RWPE1 (cell line): ENCODE measurements around the gene IRF7.
A peak's percentile ranks its signal among the peaks of the same experiment; 100 is the strongest.

Experiments used
- CTCF ChIA-PET: fragments of 350-600 bp; sonication (Branson Sonifier 250); formaldehyde crosslinking; extraction: SDS; loops from one replicate; lab custom pipeline; 2021; lab: Yijun Ruan, JAX
- POLR2A ChIA-PET: fragments of 400-600 bp; formaldehyde crosslinking; extraction: SDS; loops from one replicate; lab custom pipeline; 2020; ENCODE audit warnings: antibody characterized with exemption; ENCODE audit not compliant: low non-redundant PET; lab: Yijun Ruan, JAX
- DNase-seq: peaks from one replicate; pipeline ENCODE4 v3.0.0; 2012; ENCODE audit warnings: low spot score
- H3K27ac ChIP-seq: fragments of 450-650 bp; 2 replicates; pipeline ENCODE4 v1.5.1; 2017
- TF ChIP-seq, protein P1 (sequence below): fragments of 450-650 bp; conservative IDR thresholded peaks from 2 replicates; pipeline ENCODE4 v1.5.1; 2017; ENCODE audit warnings: low read depth, mild to moderate bottlenecking

IRF7 gene

DNA sequence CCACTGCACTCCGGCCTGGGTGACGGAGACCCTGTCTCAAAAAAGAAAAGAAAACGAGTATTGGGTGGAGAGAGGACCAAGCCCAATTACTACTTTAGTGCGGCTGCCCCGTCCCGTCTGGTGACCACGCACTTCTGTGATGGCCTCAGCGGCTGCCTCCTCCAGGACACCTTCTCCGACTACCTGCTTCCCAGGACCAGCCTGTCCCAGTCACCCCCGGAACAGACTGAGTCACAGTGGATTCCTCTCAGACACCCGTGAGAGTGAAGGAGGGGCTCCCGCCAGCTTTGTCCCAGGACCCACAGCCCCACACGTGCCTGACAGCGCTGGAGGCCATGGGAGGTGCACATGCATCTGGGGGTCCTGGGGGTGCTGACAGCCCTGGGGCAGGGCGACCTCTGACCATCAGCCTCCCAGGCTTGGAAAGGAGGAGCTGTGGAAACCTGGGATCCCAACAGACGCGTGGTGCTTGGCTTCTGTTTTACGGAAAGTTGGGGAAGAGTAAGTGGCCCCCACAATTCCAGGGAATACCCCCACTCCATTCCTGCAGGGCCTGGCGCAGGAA, 26.1 kb upstream of the IRF7 start:
- ChIA-PET CTCF (interaction anchor here (0.5 to 0.7 kb wide), 3 partner anchors 76 to 1009 kb away, joined by 3 to 5 read pairs (median 4); no protein-coding TSS in a partner anchor), POLR2A (no interaction called here)
- TF ChIP-seq, protein P1, sequence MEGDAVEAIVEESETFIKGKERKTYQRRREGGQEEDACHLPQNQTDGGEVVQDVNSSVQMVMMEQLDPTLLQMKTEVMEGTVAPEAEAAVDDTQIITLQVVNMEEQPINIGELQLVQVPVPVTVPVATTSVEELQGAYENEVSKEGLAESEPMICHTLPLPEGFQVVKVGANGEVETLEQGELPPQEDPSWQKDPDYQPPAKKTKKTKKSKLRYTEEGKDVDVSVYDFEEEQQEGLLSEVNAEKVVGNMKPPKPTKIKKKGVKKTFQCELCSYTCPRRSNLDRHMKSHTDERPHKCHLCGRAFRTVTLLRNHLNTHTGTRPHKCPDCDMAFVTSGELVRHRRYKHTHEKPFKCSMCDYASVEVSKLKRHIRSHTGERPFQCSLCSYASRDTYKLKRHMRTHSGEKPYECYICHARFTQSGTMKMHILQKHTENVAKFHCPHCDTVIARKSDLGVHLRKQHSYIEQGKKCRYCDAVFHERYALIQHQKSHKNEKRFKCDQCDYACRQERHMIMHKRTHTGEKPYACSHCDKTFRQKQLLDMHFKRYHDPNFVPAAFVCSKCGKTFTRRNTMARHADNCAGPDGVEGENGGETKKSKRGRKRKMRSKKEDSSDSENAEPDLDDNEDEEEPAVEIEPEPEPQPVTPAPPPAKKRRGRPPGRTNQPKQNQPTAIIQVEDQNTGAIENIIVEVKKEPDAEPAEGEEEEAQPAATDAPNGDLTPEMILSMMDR = no peak
- no peak for DNase-seq
- peak overlapping the region; percentile 68 for H3K27ac ChIP-seq

DNA sequence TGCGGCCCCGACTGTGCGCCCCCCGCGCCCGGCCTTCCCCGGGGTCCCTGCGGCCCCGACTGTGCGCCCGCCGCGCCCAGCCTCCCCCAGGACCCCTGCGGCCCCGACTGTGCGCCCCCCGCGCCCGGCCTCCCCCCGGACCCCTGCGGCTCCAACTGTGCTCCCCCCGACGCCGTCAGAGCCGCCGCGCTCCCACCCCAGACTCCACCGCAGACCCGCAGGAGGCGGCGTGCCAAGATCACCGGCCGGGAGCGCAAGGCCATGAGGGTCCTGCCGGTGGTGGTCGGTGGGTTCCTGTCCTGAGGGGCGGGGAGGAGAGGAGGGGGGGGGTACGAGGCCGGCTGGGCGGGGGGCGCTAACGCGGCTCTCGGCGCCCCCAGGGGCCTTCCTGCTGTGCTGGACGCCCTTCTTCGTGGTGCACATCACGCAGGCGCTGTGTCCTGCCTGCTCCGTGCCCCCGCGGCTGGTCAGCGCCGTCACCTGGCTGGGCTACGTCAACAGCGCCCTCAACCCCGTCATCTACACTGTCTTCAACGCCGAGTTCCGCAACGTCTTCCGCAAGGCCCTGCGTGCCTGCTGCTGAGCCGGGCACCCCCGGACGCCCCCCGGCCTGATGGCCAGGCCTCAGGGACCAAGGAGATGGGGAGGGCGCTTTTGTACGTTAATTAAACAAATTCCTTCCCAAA, 24.4 kb upstream of the IRF7 start:
- TF ChIP-seq, protein P1 = no peak
- H3K27ac ChIP-seq = peak overlapping the region; percentile 68
- CTCF ChIA-PET = interaction anchor here (0.6 kb wide), 1 partner anchor 133 kb away, joined by 4 read pairs; no protein-coding TSS in a partner anchor
- POLR2A ChIA-PET = no interaction called here
- no peak for DNase-seq

DNA sequence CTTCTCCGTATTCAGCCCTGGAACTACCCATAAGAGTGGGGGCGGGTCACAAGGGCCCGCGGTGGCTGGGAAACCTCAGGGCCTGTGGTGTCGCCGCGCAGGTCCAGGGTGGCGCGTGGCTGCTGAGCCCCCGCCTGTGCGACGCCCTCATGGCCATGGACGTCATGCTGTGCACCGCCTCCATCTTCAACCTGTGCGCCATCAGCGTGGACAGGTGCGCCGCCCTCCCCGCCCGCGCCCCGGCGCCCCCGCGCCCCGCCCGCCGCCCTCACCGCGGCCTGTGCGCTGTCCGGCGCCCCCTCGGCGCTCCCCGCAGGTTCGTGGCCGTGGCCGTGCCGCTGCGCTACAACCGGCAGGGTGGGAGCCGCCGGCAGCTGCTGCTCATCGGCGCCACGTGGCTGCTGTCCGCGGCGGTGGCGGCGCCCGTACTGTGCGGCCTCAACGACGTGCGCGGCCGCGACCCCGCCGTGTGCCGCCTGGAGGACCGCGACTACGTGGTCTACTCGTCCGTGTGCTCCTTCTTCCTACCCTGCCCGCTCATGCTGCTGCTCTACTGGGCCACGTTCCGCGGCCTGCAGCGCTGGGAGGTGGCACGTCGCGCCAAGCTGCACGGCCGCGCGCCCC, 23.7 kb upstream of the IRF7 start:
- CTCF ChIA-PET = no interaction called here
- no peak for DNase-seq
- POLR2A ChIA-PET = interaction anchor here (0.7 kb wide), 1 partner anchor 71 kb away, joined by 5 read pairs; no protein-coding TSS in a partner anchor
- TF ChIP-seq, protein P1 = no peak
- peak overlapping the region; percentile 30 for H3K27ac ChIP-seq

DNA sequence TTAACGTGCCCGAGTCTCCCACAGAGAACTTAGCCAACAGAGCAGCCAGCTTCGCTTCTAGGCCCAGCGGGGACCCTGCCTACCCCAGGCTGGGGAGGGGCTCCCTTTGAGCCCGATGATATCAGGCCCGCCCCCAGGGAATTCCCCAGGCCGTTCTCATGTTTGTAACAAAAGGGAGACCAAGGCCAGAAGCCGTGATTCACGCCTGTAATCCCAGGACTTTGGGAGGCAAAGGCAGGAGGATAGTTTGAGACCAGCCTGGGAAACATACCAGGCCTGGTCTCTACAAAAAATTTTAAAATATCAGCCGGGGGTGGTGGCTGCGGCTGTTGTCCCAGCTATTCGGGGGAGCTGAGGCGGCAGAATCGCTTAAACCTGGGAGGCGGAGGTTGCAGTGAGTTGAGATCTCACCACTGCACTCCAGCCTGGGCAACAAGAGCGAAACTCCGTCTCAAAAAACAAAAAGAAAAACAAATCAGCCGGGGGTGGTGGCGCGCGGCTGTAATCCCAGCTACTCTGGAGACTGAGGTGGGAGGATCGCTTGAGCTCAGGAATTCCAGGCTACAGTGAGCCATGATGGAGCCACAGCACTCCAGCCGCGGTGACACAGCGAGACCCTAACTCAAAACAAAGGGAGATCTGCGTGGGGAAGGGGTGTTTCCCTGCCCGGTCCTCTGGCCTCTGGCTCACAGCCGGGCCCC, 23.0 kb upstream of the IRF7 start:
- ChIA-PET CTCF (no interaction called here), POLR2A (interaction anchor here (0.7 kb wide), 1 partner anchor 71 kb away, joined by 5 read pairs; no protein-coding TSS in a partner anchor)
- peak overlapping the region; percentile 30 for H3K27ac ChIP-seq

DNA sequence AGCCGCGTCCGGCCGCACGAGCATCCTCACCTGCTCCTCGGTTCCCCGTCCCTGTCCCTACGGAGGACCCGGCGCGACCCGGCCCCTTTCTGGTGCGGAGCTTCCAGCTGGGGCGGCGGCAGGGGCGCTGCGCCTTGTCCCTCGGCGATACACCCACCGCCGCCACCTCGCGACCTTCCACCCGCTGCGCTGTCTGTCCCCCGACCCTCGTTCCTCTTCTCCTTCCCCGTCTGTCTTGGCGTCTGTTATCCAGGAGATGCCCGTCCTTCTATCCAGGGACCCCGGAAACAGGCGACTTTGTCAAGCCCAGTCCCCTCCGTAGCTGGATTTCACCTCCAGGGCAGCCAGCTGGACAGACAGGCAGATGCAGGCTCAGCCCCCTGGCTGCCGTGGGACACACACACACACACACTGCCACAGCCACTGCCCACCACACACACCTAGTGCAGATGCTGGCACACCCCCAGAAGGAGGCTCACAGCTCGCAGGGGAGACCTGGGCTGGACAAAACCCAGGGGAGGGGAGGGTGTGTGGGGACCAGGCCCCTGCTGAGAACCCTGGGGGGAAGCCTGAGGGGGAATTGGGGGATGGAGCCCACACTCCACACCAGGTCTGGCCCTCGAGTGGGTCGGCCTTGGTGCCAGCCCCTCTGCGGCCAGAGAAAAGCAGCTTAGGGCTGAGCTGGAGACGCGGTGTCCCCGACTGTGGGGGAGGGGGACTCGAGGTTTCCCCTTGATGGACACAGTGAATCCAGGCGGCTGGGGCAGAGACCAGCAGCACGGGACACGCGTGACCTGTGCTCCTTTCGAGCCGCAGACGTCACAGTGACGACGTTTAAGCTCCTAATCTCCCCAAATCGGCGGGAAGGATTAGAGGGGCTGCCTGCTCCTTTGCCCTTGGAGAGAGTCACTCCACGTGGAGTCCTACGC, 22.1 kb upstream of the IRF7 start:
- ChIA-PET CTCF (no interaction called here), POLR2A (no interaction called here)
- peak overlapping the region; percentile 30; the same call in 1 of the 2 replicates for H3K27ac ChIP-seq
- TF ChIP-seq, protein P1 = no peak
- no peak for DNase-seq

More for the DNA sequence above, 23.0 kb upstream of the IRF7 start:
- TF ChIP-seq, protein P1 = no peak
- DNase-seq = no peak
